ENCODE results near the gene FGG.
"Not testable (repeated sequence)": the region's sequence is repeated elsewhere in the genome, so short reads cannot be mapped to it uniquely, and the experiment has no call there.

Gene FGG

GRCh38 chr4:154609532-154609931 is 2.9 kb downstream of the FGG start:
- no peak for DNase-seq

DNA sequence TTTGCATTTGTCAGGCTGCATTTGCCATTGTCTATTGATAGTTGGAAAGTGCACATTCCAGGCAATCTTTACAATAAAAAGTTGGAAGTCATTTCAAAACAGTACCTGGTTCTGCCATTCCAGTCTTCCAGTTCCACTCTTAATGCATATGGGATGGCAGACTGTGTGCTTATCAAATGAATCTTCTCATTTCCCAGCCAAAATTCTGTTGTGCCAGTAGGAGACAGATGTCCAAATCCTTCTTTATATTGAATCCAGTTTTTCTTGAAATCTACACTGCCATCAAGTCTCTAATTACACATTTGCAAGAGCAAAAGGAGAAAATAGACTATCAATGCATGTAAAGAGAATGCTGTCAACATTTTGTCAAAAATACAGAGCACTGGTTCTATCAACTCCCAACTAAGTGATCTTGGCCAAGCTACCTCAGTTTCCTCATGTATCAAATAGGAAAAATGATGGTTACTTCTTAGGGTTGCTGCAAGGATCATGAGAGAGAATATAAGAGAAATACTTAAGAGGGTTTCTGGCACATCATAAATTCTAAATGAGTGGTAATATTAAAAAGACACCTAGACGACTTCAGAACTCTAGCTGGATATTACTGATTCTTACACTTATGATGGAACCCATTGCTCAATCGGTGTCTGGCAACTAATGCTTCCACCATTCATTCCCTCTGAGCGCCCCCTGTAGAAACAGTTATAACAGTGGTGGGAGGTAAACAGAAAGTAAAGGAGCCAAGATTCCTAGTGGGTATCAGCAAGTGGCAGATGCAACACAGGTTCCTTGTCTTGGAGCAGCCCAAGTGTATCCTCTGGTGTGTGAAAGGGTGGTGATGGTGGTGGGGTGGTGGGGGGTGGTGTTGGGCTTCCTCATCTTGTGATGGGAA is 3.8 kb downstream of the FGG start:
- DNase-seq: no peak

- no peak for DNase-seq
These were observed 5.4 kb downstream of the FGG start for GRCh38 chr4:154606728-154607723.

DNA sequence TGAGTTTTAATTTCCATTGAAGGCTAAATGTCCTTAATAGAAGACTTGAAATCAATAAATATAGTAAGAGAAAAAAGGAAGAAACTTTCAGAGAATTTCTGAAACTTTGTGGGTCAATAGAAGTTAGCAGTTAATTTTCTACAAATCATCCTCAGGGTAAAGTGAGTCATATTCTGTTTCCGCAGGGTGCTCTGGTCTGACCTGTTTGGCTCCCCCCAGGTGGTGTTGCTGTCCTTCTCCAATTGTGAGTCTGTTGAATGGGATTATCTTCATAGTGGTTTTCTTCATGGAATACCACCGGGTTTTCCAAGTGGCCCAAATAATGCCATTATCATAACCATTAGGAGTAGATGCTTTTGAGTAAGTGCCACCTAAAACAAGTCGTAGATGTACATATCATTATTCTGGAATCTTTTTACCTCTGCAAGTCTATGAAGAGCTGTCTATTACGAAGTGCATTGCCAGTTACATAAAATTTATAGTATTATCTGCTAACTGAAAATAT is 7.7 kb downstream of the FGG start:
- DNase-seq: no peak

GRCh38 chr4:154603033-154603943 is 9.2 kb downstream of the FGG start:
- DNase-seq: no peak

GRCh38 chr4:154602404-154603020 is 9.9 kb downstream of the FGG start:
- peak; percentile 15 for DNase-seq

GRCh38 chr4:154597798-154598774 is 14.4 kb downstream of the FGG start:
- DNase-seq: no peak

- not testable (repeated sequence) for DNase-seq
These were observed 15.2 kb downstream of the FGG start for GRCh38 chr4:154597281-154597680.

- peak; percentile 22 for DNase-seq
These were observed 16.6 kb downstream of the FGG start for GRCh38 chr4:154595807-154596206.

GRCh38 chr4:154594343-154594742 is 18.1 kb downstream of the FGG start:
- not testable (repeated sequence) for DNase-seq

DNA sequence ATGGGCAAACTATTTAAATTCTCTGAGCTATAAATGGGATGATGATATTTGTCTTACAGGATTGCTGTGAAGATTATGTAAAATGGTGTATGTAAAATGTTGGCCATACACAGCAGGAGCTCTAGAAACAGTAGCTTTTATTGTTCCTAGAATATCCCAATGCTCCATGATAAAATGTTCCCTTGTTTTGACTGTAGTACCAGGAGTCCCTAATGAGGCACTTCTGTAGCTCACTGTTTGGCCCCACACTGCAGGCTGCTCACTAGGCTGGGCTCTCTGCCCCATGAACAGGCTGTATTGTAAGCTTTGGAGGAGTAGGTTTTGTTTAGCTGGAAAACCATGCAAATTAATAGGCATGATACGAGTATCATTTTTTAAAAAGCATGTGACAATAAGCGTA is 18.6 kb downstream of the FGG start:
- no peak for DNase-seq

- DNase-seq: no peak
These were observed 20.6 kb downstream of the FGG start for GRCh38 chr4:154591890-154592289.

- DNase-seq: no peak
These were observed 22.0 kb downstream of the FGG start, which contains the start of gene FGA for GRCh38 chr4:154590329-154591006. TSS of gene FGA (minus strand) at chr4:154590742. CDS start at chr4:154590687, 55 bp downstream.

GRCh38 chr4:154589296-154590197 is 22.9 kb downstream of the FGG start:
- no peak for DNase-seq

DNA sequence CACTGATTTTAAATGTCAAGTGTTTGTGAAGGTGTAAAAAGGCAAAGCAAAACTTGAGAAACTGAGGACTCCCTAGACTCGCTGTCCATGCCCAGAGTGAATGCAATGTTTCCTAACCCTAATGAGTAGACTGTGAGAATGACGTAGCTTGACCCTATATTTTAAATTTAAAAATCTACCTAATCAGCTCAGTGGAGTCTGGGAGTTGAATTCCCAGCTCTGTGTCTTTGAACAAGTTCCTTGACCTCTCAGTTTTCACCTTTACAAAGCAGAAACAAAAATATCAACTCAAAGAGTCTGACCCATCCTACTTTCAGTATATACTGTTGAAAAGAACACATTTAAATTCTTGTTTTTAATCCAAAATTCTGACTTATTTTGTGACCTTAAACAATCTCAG is 24.3 kb downstream of the FGG start:
- no peak for DNase-seq

GRCh38 chr4:154586296-154587033 is 26.0 kb downstream of the FGG start:
- DNase-seq: no peak

DNA sequence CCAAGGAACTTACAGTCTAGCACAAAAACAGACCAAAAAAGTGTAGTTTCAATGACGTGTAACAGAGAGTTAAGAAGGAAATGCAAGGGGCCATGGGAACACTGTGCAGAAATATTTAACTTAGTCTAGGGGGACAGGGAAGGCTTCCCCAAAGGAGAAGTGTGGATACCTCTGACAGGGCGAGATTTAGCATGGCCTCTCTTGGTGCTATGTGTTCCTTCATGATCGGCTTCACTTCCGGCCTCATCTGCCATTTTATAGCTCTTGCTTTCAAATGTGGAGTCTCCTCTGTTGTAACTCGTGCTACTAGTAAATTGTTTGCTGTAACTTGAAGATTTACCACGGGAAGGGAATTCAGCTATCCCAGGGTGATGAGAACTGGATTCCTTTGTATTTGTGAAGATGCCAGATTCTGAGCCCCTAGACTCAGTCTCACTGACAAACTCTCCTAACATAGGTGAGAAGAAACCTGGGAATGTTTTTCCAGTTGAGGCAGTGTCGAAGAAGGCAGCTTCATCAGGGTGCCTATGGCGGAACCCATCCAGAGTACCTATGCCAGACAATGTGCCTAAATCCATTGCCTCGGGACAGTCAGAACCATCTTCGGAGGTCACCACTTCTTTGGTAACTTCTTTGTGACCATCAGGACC is 27.0 kb downstream of the FGG start:
- DNase-seq: no peak
